B cell (primary cell): ENCODE measurements around the gene CLDN24.
"Not testable (repeated sequence)": the region's sequence is repeated elsewhere in the genome, so short reads cannot be mapped to it uniquely, and the experiment has no call there.

Experiments
- EZH2 ChIP-seq: IDR thresholded peaks from 2 replicates; pipeline ENCODE4 v1.6.1; 2012; ENCODE audit warnings: borderline replicate concordance, low read depth, mild to moderate bottlenecking, moderate library complexity, low read length; ENCODE audit not compliant: insufficient read depth, poor library complexity, severe bottlenecking
- TF ChIP-seq, protein P1 (sequence below): fragments of 200-600 bp; IDR thresholded peaks from one replicate; pipeline ENCODE4 v1.8.0; 2022; ENCODE audit warnings: antibody characterized with exemption, mild to moderate bottlenecking

DNA sequence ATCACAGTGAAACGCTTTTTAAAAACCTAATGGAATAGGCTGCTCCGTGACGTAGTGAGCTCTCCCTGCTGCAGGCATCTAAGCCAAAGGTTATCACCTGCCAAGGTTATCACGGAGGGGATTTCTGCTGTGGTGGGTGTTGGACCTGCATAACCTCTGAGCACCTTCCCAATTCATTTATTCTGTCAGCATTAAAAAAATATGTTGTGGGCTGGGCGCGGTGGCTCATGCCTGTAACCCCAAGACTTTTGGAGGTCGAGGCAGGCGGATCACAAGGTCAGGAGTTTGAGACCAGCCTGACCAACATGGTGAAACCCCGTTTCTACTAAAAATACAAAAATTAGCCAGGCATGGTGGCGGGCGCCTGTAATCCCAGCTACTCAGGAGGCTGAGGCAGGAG, 1.8 kb upstream of the CLDN24 start:
- TF ChIP-seq, protein P1, sequence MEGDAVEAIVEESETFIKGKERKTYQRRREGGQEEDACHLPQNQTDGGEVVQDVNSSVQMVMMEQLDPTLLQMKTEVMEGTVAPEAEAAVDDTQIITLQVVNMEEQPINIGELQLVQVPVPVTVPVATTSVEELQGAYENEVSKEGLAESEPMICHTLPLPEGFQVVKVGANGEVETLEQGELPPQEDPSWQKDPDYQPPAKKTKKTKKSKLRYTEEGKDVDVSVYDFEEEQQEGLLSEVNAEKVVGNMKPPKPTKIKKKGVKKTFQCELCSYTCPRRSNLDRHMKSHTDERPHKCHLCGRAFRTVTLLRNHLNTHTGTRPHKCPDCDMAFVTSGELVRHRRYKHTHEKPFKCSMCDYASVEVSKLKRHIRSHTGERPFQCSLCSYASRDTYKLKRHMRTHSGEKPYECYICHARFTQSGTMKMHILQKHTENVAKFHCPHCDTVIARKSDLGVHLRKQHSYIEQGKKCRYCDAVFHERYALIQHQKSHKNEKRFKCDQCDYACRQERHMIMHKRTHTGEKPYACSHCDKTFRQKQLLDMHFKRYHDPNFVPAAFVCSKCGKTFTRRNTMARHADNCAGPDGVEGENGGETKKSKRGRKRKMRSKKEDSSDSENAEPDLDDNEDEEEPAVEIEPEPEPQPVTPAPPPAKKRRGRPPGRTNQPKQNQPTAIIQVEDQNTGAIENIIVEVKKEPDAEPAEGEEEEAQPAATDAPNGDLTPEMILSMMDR: not testable (repeated sequence)
- TF ChIP-seq EZH2: not testable (repeated sequence)
